ENCODE data around the gene CABS1. TPM values are rescaled to one million over a fixed set of nuclear protein-coding genes. Genes with fewer than 3 reads are reported as not detected.

The CABS1 gene
- total RNA-seq, 1 donor from 2014 or later: not detected

GRCh38 chr4:70382691-70383181 lies 48.0 kb downstream of the CABS1 start, which contains the start of gene SMR3B:
Gene SMR3B (plus strand): TSS chr4:70383131. CDS start chr4:70384511, 1,380 bp downstream.
- no peak for DNase-seq (ENCODE audit: low read depth, low spot score)

Other genes with a start within 250 kb of the CABS1 start
- gene PRR27, start 180.7 kb upstream of the CABS1 start, total RNA-seq: not detected in 2 replicates
- not detected in 2 replicates for gene ODAM, start 139.3 kb upstream of the CABS1 start, total RNA-seq
- gene FDCSP, start 108.9 kb upstream of the CABS1 start, total RNA-seq: not detected in 2 replicates
- not detected in 2 replicates for gene CSN3, start 92.4 kb upstream of the CABS1 start, total RNA-seq
- not detected in 2 replicates for gene SMR3A, start 25.8 kb downstream of the CABS1 start, total RNA-seq
- not detected in 2 replicates for gene SMR3B, start 48.1 kb downstream of the CABS1 start, total RNA-seq
- not detected in 2 replicates for gene OPRPN, start 63.0 kb downstream of the CABS1 start, total RNA-seq
- not detected in 2 replicates for gene MUC7, start 137.2 kb downstream of the CABS1 start, total RNA-seq
- gene AMTN, start 183.6 kb downstream of the CABS1 start, total RNA-seq: 0.18 TPM in 1 of 2 replicates, not detected in the other

Measured in pulmonary artery endothelial cell (primary cell).